CD4-positive, alpha-beta T cell treated with Interleukin-1 beta for 1 hour (primary cell): ENCODE measurements around the gene LARGE2.

Experiments
- DNase-seq, 2 donors: peaks; one replicate each; pipeline ENCODE4 v3.0.0-alpha.2; 2020 to 2022

LARGE2 gene

DNA sequence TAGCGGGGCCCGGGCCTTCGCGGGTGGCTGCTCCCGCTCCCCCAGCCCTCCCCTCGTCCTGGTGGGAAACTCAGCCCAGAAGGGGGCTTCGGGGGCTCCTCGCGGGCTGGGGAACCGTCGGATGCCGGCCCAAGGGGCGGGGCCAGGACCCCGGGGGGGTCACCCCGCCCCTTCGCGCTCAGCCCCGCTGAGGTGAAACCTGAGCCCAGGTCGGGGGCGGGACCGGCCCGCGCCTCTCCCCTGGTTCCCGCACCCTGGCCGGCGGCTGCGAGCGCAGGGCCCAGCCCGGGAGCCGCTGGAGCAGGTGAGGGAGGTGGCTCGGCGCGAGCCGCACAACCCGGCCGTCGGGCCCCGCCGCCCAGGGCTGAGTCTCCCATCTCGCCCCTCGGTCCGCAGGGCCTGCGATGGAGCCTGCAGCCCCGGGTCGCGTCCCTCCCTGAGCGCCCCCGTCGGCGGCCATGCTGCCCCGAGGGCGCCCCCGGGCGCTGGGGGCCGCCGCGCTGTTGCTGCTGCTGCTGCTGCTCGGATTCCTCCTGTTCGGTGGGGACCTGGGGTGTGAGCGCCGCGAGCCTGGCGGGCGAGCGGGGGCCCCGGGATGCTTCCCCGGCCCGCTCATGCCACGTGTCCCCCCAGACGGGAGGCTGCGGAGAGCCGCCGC is at the start of gene LARGE2:
Gene LARGE2 (plus strand): TSS at position 232 of the 658 bp plus-strand sequence. CDS start 227 bp downstream, at position 459.
- peak; percentile 28 to 31 for DNase-seq

GRCh38 chr11:45876401-45876800 is 46.1 kb upstream of the LARGE2 start:
- no peak for DNase-seq

DNA sequence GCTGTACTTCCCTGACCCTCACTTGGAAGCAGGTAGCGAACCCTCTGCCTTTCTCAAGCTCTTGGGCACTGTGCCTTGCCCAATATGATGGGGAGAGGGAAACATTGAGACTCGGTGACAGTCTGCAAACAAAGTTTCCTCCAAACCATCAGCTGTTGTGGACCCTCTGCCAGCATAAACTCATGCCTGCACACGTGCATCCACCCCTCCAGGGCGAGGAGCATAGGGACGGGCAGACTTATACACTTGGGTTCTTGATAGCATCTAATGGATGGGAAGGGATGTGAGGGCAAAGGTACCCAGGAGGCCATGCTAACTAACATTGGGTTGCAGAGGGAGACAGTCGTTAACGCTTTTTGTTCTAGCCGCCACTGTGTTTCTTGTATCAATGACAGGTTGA is 45.2 kb upstream of the LARGE2 start:
- no peak for DNase-seq

DNA sequence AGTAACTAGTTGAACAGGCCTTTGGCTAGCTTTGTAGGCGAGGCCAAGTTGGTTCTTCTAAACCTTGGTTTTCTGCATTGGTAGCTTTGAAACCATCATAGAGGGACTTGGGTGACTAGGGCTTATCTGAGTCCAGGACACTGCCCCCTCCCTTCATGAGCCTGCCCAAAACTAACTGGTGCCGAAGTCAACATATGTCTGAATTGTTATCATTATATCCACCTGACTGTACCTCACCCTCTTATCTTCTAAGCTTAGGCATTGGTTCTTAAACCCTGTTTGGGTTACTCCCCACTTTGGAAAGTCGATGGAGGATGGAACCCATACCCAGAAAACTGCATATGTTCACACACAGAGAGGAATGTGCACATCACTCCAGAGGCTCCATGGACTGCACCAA is 44.6 kb upstream of the LARGE2 start:
- DNase-seq, result no peak

DNA sequence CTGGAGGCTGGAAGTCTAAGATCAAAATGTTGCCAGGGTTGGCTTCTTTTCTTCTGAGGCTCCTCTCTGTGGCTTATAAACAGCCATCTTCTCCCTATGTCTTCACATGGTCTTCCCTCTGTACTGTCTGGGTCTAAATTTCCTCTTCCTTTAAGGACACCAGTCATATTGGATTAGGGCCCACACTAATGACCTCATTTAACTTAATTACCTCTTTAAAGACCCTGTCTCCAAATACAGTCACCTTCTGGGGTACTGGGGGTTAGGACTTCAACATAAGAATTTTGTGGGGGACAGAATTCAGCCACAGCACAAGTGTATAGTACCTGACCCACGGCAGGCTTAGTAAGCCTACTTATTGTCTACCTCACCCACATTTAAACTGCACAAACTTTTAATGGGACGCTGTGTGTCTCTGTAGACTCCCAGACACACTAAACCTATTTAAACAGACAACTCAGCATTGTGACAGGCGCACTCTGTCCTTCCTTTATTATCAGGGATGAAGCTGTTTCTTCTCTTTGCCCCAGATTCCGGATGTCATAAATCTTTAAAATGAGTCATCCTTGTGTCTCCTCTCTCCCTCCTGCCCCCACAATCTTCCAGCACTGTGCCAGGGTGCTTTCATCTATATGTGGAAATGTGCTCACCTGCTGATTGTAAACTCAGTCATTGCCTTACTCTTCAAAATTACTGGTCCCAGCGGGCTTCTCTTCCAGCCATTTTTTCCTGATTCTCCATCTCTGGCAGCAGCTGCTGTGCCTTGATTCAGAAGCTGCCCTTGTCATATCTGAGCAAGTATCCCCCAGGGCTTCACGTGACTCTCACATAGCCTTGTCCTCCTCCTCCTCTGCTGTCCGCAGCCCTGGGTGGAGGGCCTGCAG is 42.4 kb upstream of the LARGE2 start:
- DNase-seq, result no peak

GRCh38 chr11:45880772-45881570 is 41.5 kb upstream of the LARGE2 start:
- no peak for DNase-seq

GRCh38 chr11:45881708-45882368 is 40.6 kb upstream of the LARGE2 start:
- no peak for DNase-seq

- no peak for DNase-seq
Measured at GRCh38 chr11:45884596-45885185, 37.8 kb upstream of the LARGE2 start.

- DNase-seq, result peak; percentile 54 to 63
Measured at GRCh38 chr11:45885274-45885920, 37.1 kb upstream of the LARGE2 start, which contains the start of gene MAPK8IP1. Gene MAPK8IP1 (plus strand): TSS chr11:45885651. CDS start chr11:45885821, 170 bp downstream.

- no peak for DNase-seq
Measured at GRCh38 chr11:45885921-45886721, 36.3 kb upstream of the LARGE2 start.

GRCh38 chr11:45886816-45887520 is 35.5 kb upstream of the LARGE2 start:
- no peak for DNase-seq

DNA sequence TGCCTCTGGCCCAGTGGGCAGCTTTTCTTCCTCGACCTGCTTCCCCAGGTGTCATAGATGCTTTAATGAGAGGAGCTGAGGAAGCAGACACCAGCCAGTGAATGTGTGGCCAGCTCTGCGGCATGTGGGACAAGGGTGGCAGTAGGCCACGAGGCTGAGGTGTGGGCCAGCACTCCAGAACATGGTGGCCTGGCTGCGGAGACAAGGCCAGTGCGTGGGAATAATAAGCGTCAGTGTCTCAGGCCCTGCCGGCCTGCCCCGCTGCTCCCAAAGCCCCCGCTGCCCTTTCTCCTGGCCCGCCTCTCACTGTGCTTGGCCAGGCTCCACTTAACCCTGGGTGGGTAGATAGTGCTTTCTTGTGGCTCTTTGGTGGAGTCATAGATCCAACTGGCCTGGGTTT is 34.9 kb upstream of the LARGE2 start:
- no peak for DNase-seq

DNA sequence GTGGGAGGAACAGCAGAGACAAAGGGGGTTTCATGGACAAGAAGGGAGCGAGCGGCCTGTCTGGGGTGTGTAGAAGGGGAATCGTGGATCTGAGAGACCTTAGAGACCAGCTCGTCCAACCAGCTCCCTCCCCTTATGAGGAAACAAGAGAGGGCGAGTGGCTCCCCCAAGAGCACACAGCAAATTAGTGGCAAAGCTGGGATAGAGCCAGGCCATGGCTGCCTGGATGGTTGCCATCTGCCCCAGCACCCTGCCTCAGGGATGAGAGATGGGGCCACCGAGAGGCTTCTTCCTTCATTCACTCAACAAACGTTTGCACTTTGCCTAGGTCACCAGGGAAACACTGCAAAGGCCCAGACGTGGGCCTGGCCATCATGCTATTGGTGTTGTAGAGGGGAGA is 32.9 kb upstream of the LARGE2 start:
- no peak for DNase-seq

DNA sequence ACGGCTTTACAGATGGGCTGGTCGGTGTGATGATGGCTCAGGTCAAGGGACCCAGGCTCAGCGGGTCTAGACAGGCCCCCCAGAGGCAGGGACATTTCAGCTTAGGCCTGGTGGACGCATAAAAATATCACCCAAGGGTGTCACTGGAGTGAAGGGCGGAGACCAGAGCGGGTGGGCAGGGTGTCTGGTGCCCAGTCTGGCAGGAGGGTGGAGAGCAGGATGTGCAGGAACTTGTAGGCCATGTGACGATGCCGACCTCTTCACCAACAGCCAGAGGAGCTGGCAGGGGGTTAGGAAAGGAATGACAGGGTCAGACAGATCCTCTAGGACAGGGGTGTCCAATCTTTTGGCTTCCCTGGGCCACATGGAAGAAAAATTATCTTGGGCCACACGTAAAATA is 32.5 kb upstream of the LARGE2 start:
- DNase-seq, result no peak

- no peak for DNase-seq
Measured at GRCh38 chr11:45890886-45891550, 31.4 kb upstream of the LARGE2 start.

GRCh38 chr11:45892856-45893255 is 29.6 kb upstream of the LARGE2 start:
- DNase-seq, result no peak

DNA sequence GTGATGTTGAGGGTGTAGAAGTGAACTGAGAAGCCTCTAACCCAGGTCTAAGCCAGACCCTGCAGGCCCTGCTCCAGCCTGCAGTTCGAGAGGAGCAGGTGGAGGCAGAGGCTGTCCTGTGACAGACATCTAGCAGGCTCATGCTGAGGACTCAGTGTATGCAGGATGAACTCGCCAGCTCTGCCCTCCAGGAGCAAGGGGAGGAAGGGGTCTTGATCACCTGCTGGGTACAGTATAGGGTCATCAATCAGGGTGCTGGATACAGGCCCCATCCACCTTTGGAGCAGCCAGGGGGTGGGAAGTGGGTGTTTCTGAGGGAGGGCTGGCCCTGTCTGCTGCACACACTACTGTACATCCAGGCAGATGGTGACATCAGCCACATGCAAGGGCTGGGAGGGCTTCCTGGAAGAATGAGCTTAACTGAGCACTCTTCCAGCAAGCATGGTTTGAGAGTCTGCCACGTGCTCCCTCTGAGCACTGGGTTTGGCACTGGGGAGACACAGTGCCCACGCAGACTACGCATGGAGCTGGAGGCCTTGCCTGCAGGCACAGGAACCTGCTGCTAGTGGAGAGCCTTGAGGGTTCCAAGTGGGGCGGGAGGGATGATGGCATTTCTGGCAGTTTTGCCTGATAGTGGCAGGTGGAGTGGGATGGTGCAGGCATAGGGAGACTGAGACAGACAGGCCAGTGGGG is 27.8 kb upstream of the LARGE2 start:
- no peak for DNase-seq

- DNase-seq, result no peak
Measured at GRCh38 chr11:45895553-45896259, 26.8 kb upstream of the LARGE2 start.
